Activated CD8-positive, alpha-beta T cell treated with anti-CD3 and anti-CD28 coated beads, Interleukin-2, amount 10 ng/mL, durations not matched to agents 7 days and 5 days (primary cell): ENCODE data around the gene IGSF21. TPM values are rescaled to one million over a fixed set of nuclear protein-coding genes. Genes with fewer than 3 reads are reported as not detected.

Experiments
- ATAC-seq: fragments of 150-1000 bp; cut with Tn5 transposase; one replicate; pipeline ENCODE4 v1.10.0; 2021; ENCODE audit warnings: moderate library complexity
- CTCF ChIA-PET: fragments of 350-600 bp; sonication (Branson Sonifier 250); formaldehyde crosslinking; loops from one replicate; lab custom pipeline; 2021; ENCODE audit warnings: antibody characterized with exemption; lab: Charles Lee
- POLR2A ChIA-PET: fragments of 350-600 bp; sonication (Branson Sonifier 250); formaldehyde crosslinking; loops from one replicate; lab custom pipeline; 2021; ENCODE audit warnings: antibody characterized with exemption; lab: Charles Lee
- DNase-seq: peaks from one replicate; pipeline ENCODE4 v3.0.0-alpha.2; 2020
- H3K27ac Mint-ChIP-seq: one replicate; pipeline ENCODE4 v1.8.0; 2021; ENCODE audit warnings: mild to moderate bottlenecking, mixed read lengths
- H3K27me3 Mint-ChIP-seq: one replicate; pipeline ENCODE4 v1.8.0; 2021; ENCODE audit warnings: low read depth, mixed read lengths
- H3K36me3 Mint-ChIP-seq: one replicate; pipeline ENCODE4 v1.8.0; 2021; ENCODE audit warnings: low read depth, mixed read lengths
- H3K4me1 Mint-ChIP-seq: one replicate; pipeline ENCODE4 v1.8.0; 2021; ENCODE audit warnings: low read depth, mixed read lengths
- H3K4me3 Mint-ChIP-seq: one replicate; pipeline ENCODE4 v1.8.0; 2021; ENCODE audit warnings: mild to moderate bottlenecking, mixed read lengths
- H3K9me3 Mint-ChIP-seq: one replicate; pipeline ENCODE4 v1.8.0; 2022; ENCODE audit warnings: mixed read lengths; ENCODE audit not compliant: insufficient read depth
- total RNA-seq, 2 experiments: library from RNA; stranded (reverse); gene quantifications; one replicate each; pipeline ENCODE4 v1.2.3, GENCODE V29; 2021

Gene IGSF21
- total RNA-seq, 2 experiments from 2014 or later, result not detected

GRCh38 chr1:18124977-18125376, 17.4 kb downstream of the IGSF21 start:
- ChIA-PET POLR2A (no interaction called here), CTCF (interaction anchor here (1.7 kb wide), 1 partner anchor 25 kb away, joined by 4 read pairs; no protein-coding TSS in a partner anchor)
- no peak for ATAC-seq
- DNase-seq, result no peak
- Mint-ChIP-seq H3K36me3 (no peaks in the 10 kb centered on the region), H3K27ac (no peak overlapping the region), H3K4me3 (no peak overlapping the region), H3K4me1 (no peaks in the 10 kb centered on the region), H3K9me3 (no peaks in the 10 kb centered on the region), H3K27me3 (no peaks in the 10 kb centered on the region)

- no peaks in the 10 kb centered on the region for H3K36me3 Mint-ChIP-seq
- H3K27me3 Mint-ChIP-seq, result no peaks in the 10 kb centered on the region
- H3K4me1 Mint-ChIP-seq, result no peaks in the 10 kb centered on the region
- H3K27ac Mint-ChIP-seq, result no peak overlapping the region
- no peak for ATAC-seq
- ChIA-PET POLR2A (no interaction called here), CTCF (no interaction called here)
- H3K4me3 Mint-ChIP-seq, result no peak overlapping the region
- DNase-seq, result no peak
- H3K9me3 Mint-ChIP-seq, result no peaks in the 10 kb centered on the region
Measured at GRCh38 chr1:18126616-18127015, 19.0 kb downstream of the IGSF21 start.

GRCh38 chr1:18128298-18128697, 20.7 kb downstream of the IGSF21 start:
- no peaks in the 10 kb centered on the region for H3K4me1 Mint-ChIP-seq
- H3K36me3 Mint-ChIP-seq, result no peaks in the 10 kb centered on the region
- no peak for DNase-seq
- H3K4me3 Mint-ChIP-seq, result no peak overlapping the region
- no peak for ATAC-seq
- ChIA-PET CTCF (no interaction called here), POLR2A (no interaction called here)
- H3K9me3 Mint-ChIP-seq, result no peaks in the 10 kb centered on the region
- H3K27ac Mint-ChIP-seq, result no peak overlapping the region
- H3K27me3 Mint-ChIP-seq, result no peaks in the 10 kb centered on the region

GRCh38 chr1:18130356-18130755, 22.8 kb downstream of the IGSF21 start:
- H3K4me3 Mint-ChIP-seq, result no peak overlapping the region
- ChIA-PET CTCF (no interaction called here), POLR2A (no interaction called here)

GRCh38 chr1:18132022-18132710, 24.6 kb downstream of the IGSF21 start:
- H3K9me3 Mint-ChIP-seq, result no peaks in the 10 kb centered on the region
- CTCF ChIA-PET, result no interaction called here
- no peak overlapping the region for H3K4me3 Mint-ChIP-seq
- H3K36me3 Mint-ChIP-seq, result no peaks in the 10 kb centered on the region
- ATAC-seq (no peak), DNase-seq (no peak)
- POLR2A ChIA-PET, result no interaction called here
- no peaks in the 10 kb centered on the region for H3K4me1 Mint-ChIP-seq
- H3K27ac Mint-ChIP-seq, result no peak overlapping the region
- no peaks in the 10 kb centered on the region for H3K27me3 Mint-ChIP-seq

More at GRCh38 chr1:18130356-18130755, 22.8 kb downstream of the IGSF21 start:
- H3K27me3 Mint-ChIP-seq, result no peaks in the 10 kb centered on the region
- ATAC-seq (no peak), DNase-seq (no peak)
- H3K4me1 Mint-ChIP-seq, result no peaks in the 10 kb centered on the region
- H3K27ac Mint-ChIP-seq, result no peak overlapping the region
- H3K36me3 Mint-ChIP-seq, result no peaks in the 10 kb centered on the region
- no peaks in the 10 kb centered on the region for H3K9me3 Mint-ChIP-seq

- POLR2A ChIA-PET, result no interaction called here
- no peak overlapping the region for H3K27ac Mint-ChIP-seq
- H3K9me3 Mint-ChIP-seq, result no peaks in the 10 kb centered on the region
- no peaks in the 10 kb centered on the region for H3K4me1 Mint-ChIP-seq
- CTCF ChIA-PET, result no interaction called here
- H3K36me3 Mint-ChIP-seq, result no peaks in the 10 kb centered on the region
- no peak for ATAC-seq
- H3K4me3 Mint-ChIP-seq, result no peak overlapping the region
- H3K27me3 Mint-ChIP-seq, result no peaks in the 10 kb centered on the region
- DNase-seq, result no peak
Measured at GRCh38 chr1:18132711-18133541, 25.3 kb downstream of the IGSF21 start.

GRCh38 chr1:18134324-18135046, 26.9 kb downstream of the IGSF21 start:
- no peaks in the 10 kb centered on the region for H3K9me3 Mint-ChIP-seq
- H3K27me3 Mint-ChIP-seq, result no peaks in the 10 kb centered on the region
- H3K36me3 Mint-ChIP-seq, result no peaks in the 10 kb centered on the region
- DNase-seq (no peak), ATAC-seq (no peak)
- H3K4me3 Mint-ChIP-seq, result no peak overlapping the region
- H3K27ac Mint-ChIP-seq, result no peak overlapping the region
- CTCF ChIA-PET, result no interaction called here
- no peaks in the 10 kb centered on the region for H3K4me1 Mint-ChIP-seq
- POLR2A ChIA-PET, result no interaction called here

- CTCF ChIA-PET, result no interaction called here
- Mint-ChIP-seq H3K27me3 (no peaks in the 10 kb centered on the region), H3K4me3 (no peak overlapping the region), H3K36me3 (no peaks in the 10 kb centered on the region), H3K4me1 (no peaks in the 10 kb centered on the region), H3K27ac (no peak overlapping the region), H3K9me3 (no peaks in the 10 kb centered on the region)
- POLR2A ChIA-PET, result no interaction called here
- no peak for ATAC-seq
- DNase-seq, result no peak
Measured at GRCh38 chr1:18137759-18138345, 30.3 kb downstream of the IGSF21 start.

- POLR2A ChIA-PET, result no interaction called here
- CTCF ChIA-PET, result no interaction called here
- H3K4me3 Mint-ChIP-seq, result no peak overlapping the region
Measured at GRCh38 chr1:18139198-18139981, 31.8 kb downstream of the IGSF21 start.

GRCh38 chr1:18140411-18140810, 32.8 kb downstream of the IGSF21 start:
- H3K4me1 Mint-ChIP-seq, result no peaks in the 10 kb centered on the region
- no peaks in the 10 kb centered on the region for H3K9me3 Mint-ChIP-seq
- no peaks in the 10 kb centered on the region for H3K27me3 Mint-ChIP-seq
- ATAC-seq (no peak), DNase-seq (no peak)
- no peaks in the 10 kb centered on the region for H3K36me3 Mint-ChIP-seq
- no peak overlapping the region for H3K27ac Mint-ChIP-seq
- ChIA-PET CTCF (no interaction called here), POLR2A (no interaction called here)
- no peak overlapping the region for H3K4me3 Mint-ChIP-seq

More at GRCh38 chr1:18139198-18139981, 31.8 kb downstream of the IGSF21 start:
- no peak for DNase-seq
- ATAC-seq, result no peak
- Mint-ChIP-seq H3K27me3 (no peaks in the 10 kb centered on the region), H3K4me1 (no peaks in the 10 kb centered on the region), H3K27ac (no peak overlapping the region), H3K9me3 (no peaks in the 10 kb centered on the region), H3K36me3 (no peaks in the 10 kb centered on the region)

GRCh38 chr1:18141661-18142060, 34.1 kb downstream of the IGSF21 start:
- H3K9me3 Mint-ChIP-seq, result no peaks in the 10 kb centered on the region
- DNase-seq (no peak), ATAC-seq (no peak)
- CTCF ChIA-PET, result no interaction called here
- H3K36me3 Mint-ChIP-seq, result no peaks in the 10 kb centered on the region
- no peak overlapping the region for H3K27ac Mint-ChIP-seq
- H3K27me3 Mint-ChIP-seq, result no peaks in the 10 kb centered on the region
- POLR2A ChIA-PET, result no interaction called here
- H3K4me3 Mint-ChIP-seq, result no peak overlapping the region
- H3K4me1 Mint-ChIP-seq, result no peaks in the 10 kb centered on the region
